GM12891 (cell line): ENCODE data around the gene SNX1.

Source experiments
- POLR2A ChIP-seq: IDR thresholded peaks from 2 replicates; pipeline ENCODE4 v1.6.1; 2011; ENCODE audit warnings: low read depth, low read length, control low read depth
- POLR2AphosphoS5 ChIP-seq: IDR thresholded peaks from 2 replicates; pipeline ENCODE4 v1.6.1; 2011; ENCODE audit warnings: low read depth, low read length, control low read depth
- POU2F2 ChIP-seq: IDR thresholded peaks from 2 replicates; pipeline ENCODE4 v1.6.1; 2011; ENCODE audit warnings: low read depth, mild to moderate bottlenecking, control low read depth, low read length, moderate library complexity
- SPI1 ChIP-seq: IDR thresholded peaks from 2 replicates; pipeline ENCODE4 v1.6.1; 2011; ENCODE audit warnings: low read depth, low read length, control low read depth

GRCh38 chr15:64127521-64128270 is 31.9 kb downstream of the SNX1 start:
- no peak for TF ChIP-seq SPI1
- TF ChIP-seq POLR2A = no peak
- TF ChIP-seq POLR2AphosphoS5 = no peak
- TF ChIP-seq POU2F2 = no peak
